GM23338 (cell line): ENCODE results near the gene NPR2. TPM values are rescaled to one million over a fixed set of nuclear protein-coding genes. Genes with fewer than 3 reads are reported as not detected.

Experiments used
- ATAC-seq: fragments of 200-7000 bp; cut with Tn5 transposase; 3 replicates; pipeline ENCODE4 v1.9.1; 2020
- DNase-seq: peaks from one replicate; pipeline ENCODE4 v3.0.0-alpha.2; 2015; ENCODE audit warnings: low spot score
- H2AFZ ChIP-seq: fragments of 200-600 bp; sonication (generic); 2 replicates; pipeline ENCODE4 v1.8.0; 2016; ENCODE audit warnings: antibody characterized with exemption, mild to moderate bottlenecking, moderate library complexity
- H3F3A ChIP-seq: fragments of 200-600 bp; sonication (generic); replicated peaks from 2 replicates; pipeline ENCODE4 v1.8.0; 2017; ENCODE audit warnings: antibody characterized with exemption, mixed run types, low read depth
- H3K27ac ChIP-seq: fragments of 200-600 bp; sonication (generic); 2 replicates; pipeline ENCODE4 v1.6.1; 2016; ENCODE audit warnings: low read depth
- H3K27me3 ChIP-seq: fragments of 200-600 bp; sonication (generic); 2 replicates; pipeline ENCODE4 v1.8.0; 2016; ENCODE audit warnings: mild to moderate bottlenecking, mixed run types, moderate library complexity; ENCODE audit not compliant: insufficient read depth
- H3K36me3 ChIP-seq: fragments of 200-600 bp; sonication (generic); 2 replicates; pipeline ENCODE4 v1.8.0; 2016; ENCODE audit warnings: mild to moderate bottlenecking; ENCODE audit not compliant: insufficient read depth
- H3K4me1 ChIP-seq: fragments of 200-600 bp; sonication (generic); 2 replicates; pipeline ENCODE4 v1.8.0; 2016; ENCODE audit warnings: mild to moderate bottlenecking, moderate library complexity; ENCODE audit not compliant: insufficient read depth
- H3K4me2 ChIP-seq: fragments of 200-600 bp; sonication (generic); 2 replicates; pipeline ENCODE4 v1.7.1; 2017; ENCODE audit warnings: mixed run types
- H3K4me3 ChIP-seq: fragments of 200-600 bp; sonication (generic); 2 replicates; pipeline ENCODE4 v1.6.1; 2016; ENCODE audit warnings: mixed run types
- H3K79me2 ChIP-seq: fragments of 200-600 bp; sonication (generic); replicated peaks from 2 replicates; pipeline ENCODE4 v1.8.0; 2017; ENCODE audit warnings: mild to moderate bottlenecking; ENCODE audit not compliant: insufficient read depth
- H3K9me2 ChIP-seq: fragments of 200-600 bp; sonication (generic); 2 replicates; pipeline ENCODE4 v1.8.0; 2017; ENCODE audit not compliant: insufficient read depth
- H4K20me1 ChIP-seq: fragments of 200-600 bp; sonication (generic); replicated peaks from 2 replicates; pipeline ENCODE4 v1.8.0; 2017; ENCODE audit warnings: mild to moderate bottlenecking; ENCODE audit not compliant: insufficient read depth
- H3K27ac Mint-ChIP-seq: 2 replicates; pipeline ENCODE4 v1.8.0; 2020; ENCODE audit warnings: inconsistent platforms, mild to moderate bottlenecking, moderate library complexity, mixed read lengths
- H3K27me3 Mint-ChIP-seq: 3 replicates; pipeline ENCODE4 v1.8.0; 2022; ENCODE audit warnings: low read depth, mild to moderate bottlenecking, moderate library complexity, mixed read lengths, inconsistent platforms; ENCODE audit not compliant: insufficient read depth, poor library complexity
- H3K36me3 Mint-ChIP-seq: 3 replicates; pipeline ENCODE4 v1.8.0; 2021; ENCODE audit warnings: low read depth, mild to moderate bottlenecking, inconsistent platforms, moderate library complexity, mixed read lengths
- H3K4me1 Mint-ChIP-seq: 3 replicates; pipeline ENCODE4 v1.8.0; 2020; ENCODE audit warnings: mild to moderate bottlenecking, inconsistent platforms, mixed read lengths
- H3K4me3 Mint-ChIP-seq: 3 replicates; pipeline ENCODE4 v1.8.0; 2021; ENCODE audit warnings: moderate library complexity, mild to moderate bottlenecking, inconsistent platforms, mixed read lengths
- H3K9me3 Mint-ChIP-seq: 3 replicates; pipeline ENCODE4 v1.8.0; 2020; ENCODE audit warnings: moderate library complexity, mild to moderate bottlenecking, inconsistent platforms, mixed read lengths
- CTCF ChIP-seq, 2 experiments: fragments of 200-600 bp in 1 of 2; sonication (generic) in 1 of 2; conservative IDR thresholded peaks; 2 replicates each; pipeline versions ENCODE4 v1.5.1 to v1.6.1; 2016 to 2017; ENCODE audit warnings: antibody characterized with exemption in 2 of 2, low read depth in 2 of 2, mild to moderate bottlenecking in 2 of 2, moderate library complexity in 1 of 2
- ETS1 ChIP-seq: IDR thresholded peaks from 2 replicates; pipeline ENCODE4 v1.6.1; 2016; ENCODE audit warnings: antibody characterized with exemption
- EZH2phosphoT487 ChIP-seq: fragments of 200-600 bp; sonication (generic); IDR thresholded peaks from one replicate; pipeline ENCODE4 v1.8.1; 2018; ENCODE audit warnings: antibody characterized with exemption; ENCODE audit not compliant: unreplicated experiment
- NANOG ChIP-seq: IDR thresholded peaks from 2 replicates; pipeline ENCODE4 v1.6.1; 2016; ENCODE audit warnings: antibody characterized with exemption, borderline replicate concordance
- POLR2AphosphoS5 ChIP-seq: IDR thresholded peaks from 2 replicates; pipeline ENCODE4 v1.6.1; 2016; ENCODE audit warnings: antibody characterized with exemption, low read depth
- REST ChIP-seq: IDR thresholded peaks from one replicate; pipeline ENCODE4 v1.6.1; 2018; ENCODE audit warnings: antibody characterized with exemption; ENCODE audit not compliant: unreplicated experiment
- STAT1 ChIP-seq: IDR thresholded peaks from one replicate; pipeline ENCODE4 v1.6.1; 2016; ENCODE audit warnings: antibody characterized with exemption; ENCODE audit not compliant: unreplicated experiment
- ZNF114 ChIP-seq: fragments of 250-450 bp; sonication (Bioruptor Pico); IDR thresholded peaks from 2 replicates; pipeline ENCODE4 v1.5.0; 2020; ENCODE audit warnings: mild to moderate bottlenecking, moderate library complexity
- ZNF462 ChIP-seq: fragments of 250-450 bp; sonication (Bioruptor Pico); IDR thresholded peaks from 2 replicates; pipeline ENCODE4 v1.5.0; 2020; ENCODE audit warnings: mild to moderate bottlenecking, moderate library complexity
- polyA plus RNA-seq: library from polyadenylated mRNA; unstranded; fragments of >200 nt; fragmentation: Nextera tagmentation; extraction: Ambion mirVana; gene quantifications from 2 replicates; pipeline ENCODE4 v1.2.1, GENCODE V29; 2016
- total RNA-seq: library from RNA; depleted of rRNA; stranded (reverse); fragments of >200 nt; shearing (Covaris generic); gene quantifications from 2 replicates; pipeline ENCODE4 v1.2.3, GENCODE V29; 2014

The NPR2 gene
- total and polyA plus RNA-seq, 2 experiments from 2014 or later: 9.0 to 14.4 TPM

GRCh38 chr9:35771075-35771433, 20.3 kb upstream of the NPR2 start:
- Histone ChIP-seq H3K79me2 (peaks cover 7% of the 10 kb centered on the region; the same call in 1 of the 2 replicates), H3K4me1 (peaks cover 13% of the 10 kb centered on the region), H3K4me3 (no peak overlapping the region), H3K4me2 (no peak overlapping the region), H3K9me2 (no peaks in the 10 kb centered on the region), H3K27me3 (no peaks in the 10 kb centered on the region), H2AFZ (no peak overlapping the region), H3K36me3 (no peaks in the 10 kb centered on the region), H4K20me1 (peaks cover 3% of the 10 kb centered on the region; the same call in 1 of the 2 replicates), H3K27ac (no peak overlapping the region), H3F3A (0 out of 2 replicates have a peak, but pooled peaks cover 4% of the 10 kb centered on the region)
- DNase-seq (no peak), ATAC-seq (no peak)
- Mint-ChIP-seq H3K27me3 (no peaks in the 10 kb centered on the region), H3K4me3 (no peak overlapping the region), H3K27ac (no peak overlapping the region), H3K36me3 (no peaks in the 10 kb centered on the region), H3K4me1 (peaks cover 14% of the 10 kb centered on the region), H3K9me3 (no peaks in the 10 kb centered on the region)
- TF ChIP-seq REST: no peak
- TF ChIP-seq CTCF (conservative IDR thresholded peaks at IDR 0.05; ENCODE audit: low read depth in 2 of 2): no peak
- TF ChIP-seq EZH2phosphoT487: no peak
- TF ChIP-seq POLR2AphosphoS5: no peak
- TF ChIP-seq STAT1: no peak
- TF ChIP-seq ZNF114: no peak
- TF ChIP-seq NANOG: no peak
- TF ChIP-seq ETS1: no peak
- TF ChIP-seq ZNF462: no peak
